DMS153 (cell line): ENCODE measurements around the gene SOS2.
"Not testable (repeated sequence)": the region's sequence is repeated elsewhere in the genome, so short reads cannot be mapped to it uniquely, and the experiment has no call there.

ENCODE experiments used
- DNase-seq: peaks from one replicate; lab custom pipeline; 2025; lab: John Stamatoyannopoulos, UW

Gene SOS2

DNA sequence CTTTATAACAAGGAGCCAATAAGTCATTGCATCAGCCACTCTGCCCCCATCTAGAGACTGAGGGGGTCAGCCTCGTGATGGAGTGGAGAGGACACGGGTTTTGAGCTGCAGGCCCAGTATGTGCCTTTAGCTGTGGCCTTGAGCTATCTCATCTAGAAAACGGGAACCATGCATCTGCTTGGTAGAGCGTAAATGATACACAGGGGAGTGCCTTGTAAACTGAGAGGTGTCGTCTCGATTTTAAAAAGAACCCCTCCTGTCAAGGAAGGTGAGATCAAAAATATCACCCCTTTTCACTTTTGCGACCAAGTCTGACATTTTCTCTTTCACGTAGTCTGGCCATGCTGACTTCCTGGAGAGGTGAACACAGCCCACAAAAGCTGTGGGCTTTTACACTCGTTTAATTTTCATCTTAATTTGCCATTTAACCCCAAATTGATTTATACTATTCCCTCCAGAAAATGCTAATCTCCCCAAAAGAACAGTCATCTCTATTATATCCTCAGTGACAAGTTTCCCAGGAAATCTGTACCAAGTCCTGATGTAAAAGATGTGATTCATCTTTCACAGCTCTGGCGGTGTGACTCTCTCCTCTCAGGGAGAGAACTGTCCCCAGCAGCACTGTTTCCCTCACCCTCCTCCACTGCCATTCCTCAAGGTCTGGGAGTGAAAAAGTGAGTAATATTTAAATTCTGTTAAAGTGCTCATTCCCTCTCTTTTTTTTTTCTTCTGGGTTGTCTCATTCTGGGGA lies 145.6 kb downstream of the SOS2 start:
- no peak for DNase-seq

DNA sequence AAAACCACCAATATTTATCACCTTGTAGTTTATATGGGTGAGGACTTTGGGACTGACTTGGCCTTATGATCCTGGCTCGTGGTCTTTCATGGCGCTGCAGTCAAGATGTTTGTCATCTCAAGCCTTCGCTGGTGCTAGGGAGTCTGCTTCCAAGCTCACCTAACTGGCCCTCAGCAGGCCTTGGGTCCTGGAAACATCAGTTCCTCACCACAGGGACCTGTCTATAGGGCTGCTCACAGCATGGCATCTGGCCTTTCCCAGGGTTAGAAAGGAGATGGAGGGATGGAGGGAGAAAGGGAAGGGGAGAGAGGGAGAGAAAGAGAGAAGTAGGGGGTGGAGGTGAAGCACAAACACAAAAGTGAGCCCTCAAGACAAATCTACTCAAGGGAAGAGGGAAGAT lies 146.7 kb downstream of the SOS2 start:
- no peak for DNase-seq

DNA sequence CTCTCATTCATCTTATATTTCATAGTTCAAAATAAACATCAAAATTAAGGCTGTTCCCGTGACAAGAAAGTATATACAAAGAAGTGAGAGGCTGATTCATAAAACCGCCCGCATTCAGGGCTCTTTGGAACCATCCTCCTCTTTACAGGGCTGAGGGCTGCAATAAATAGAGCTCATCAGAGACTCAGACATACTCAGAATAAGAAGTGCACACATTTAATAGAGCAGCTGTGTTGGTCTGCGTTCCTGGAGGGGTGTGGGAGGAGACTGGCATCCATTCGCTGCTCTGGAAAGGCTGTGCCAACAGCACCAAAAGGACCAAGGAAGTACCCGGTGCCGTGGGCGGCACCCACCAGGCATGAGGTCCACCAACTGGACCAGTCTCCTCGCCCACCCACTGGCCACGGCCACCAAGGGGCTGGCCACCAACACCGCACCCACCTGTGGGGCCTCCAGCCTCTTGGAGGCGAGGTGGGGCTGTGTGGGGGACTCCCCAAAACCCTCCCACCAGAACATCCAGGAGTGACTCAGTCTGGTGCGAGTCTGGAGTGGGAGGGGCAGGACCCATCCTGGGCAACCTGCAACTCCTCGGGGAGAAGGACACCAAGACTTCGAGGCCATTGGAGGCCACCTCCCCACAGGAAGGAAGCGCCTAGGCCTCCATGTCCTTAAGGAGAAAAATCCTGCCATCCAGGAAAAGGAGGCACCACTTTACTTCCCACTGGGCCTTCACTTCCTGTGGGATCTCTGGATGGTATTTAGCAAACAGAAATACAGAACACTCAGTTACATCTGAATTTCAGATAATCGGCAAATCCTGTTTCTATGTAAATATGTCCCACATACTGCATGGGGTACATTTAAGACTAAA lies 147.7 kb downstream of the SOS2 start:
- no peak for DNase-seq

DNA sequence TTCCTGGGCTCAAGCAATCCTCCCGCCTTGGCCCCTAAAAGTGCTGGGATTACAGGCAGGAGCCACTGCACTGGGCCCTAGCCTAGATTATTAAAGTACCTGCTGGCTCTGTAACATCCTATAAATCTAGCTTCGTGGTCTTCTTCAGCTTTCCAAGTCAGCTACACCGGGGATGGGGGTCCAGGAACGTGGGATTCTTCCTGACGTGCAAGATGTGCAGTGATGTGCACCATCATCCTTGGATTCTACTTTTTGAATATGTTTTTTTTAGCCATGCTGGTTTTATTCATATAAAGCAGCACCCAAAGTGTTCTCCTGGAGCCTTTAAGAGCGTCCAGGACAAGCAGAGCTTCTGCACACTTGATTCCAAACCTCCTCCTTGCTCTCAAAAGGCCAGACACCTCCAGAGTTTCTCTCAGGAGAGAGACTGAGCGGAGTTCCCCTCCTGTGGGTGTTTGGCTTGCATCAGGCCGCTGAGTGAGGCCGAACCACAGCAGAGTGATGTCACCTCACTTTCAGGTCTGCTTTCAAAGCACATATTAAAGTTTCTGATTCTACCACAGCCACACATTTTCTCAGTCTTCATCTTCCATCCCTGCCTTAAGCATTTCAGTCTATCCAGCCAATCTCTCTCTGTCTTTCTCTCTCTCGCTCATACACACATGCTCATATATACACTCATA lies 148.5 kb downstream of the SOS2 start:
- no peak for DNase-seq

DNA sequence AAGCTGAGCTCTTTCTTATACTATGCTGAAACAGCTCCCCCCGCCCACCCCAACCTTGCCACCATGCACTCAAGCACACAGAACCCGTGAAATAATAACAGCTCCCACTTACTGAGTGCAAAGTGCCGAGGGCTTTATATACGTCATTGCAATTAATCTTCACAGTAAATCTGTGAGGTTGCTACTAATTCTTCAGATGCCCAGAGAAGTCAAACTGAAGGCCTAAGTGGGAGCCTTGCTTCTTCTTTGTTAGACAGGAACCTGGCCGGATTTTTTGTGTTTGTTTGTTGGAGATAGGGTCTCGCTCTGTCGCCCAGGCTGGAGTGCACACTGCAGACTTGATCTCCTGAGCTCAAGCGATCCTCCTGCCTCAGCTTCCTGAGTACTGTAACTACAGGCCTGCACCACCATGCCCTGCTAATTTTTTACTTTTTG lies 149.1 kb downstream of the SOS2 start:
- no peak for DNase-seq

DNA sequence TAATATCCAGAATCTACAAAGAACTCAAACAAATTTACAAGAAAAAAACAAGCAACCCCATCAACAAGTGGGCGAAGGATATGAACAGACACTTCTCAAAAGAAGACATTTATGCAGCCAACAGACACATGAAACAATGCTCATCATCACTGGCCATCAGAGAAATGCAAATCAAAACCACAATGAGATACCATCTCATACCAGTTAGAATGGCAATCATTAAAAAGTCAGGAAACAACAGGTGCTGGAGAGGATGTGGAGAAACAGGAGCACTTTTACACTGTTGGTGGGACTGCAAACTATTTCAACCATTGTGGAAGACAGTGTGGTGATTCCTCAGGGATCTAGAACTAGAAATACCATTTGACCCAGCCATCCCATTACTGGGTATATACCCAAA lies 152.3 kb downstream of the SOS2 start:
- DNase-seq = not testable (repeated sequence)

DNA sequence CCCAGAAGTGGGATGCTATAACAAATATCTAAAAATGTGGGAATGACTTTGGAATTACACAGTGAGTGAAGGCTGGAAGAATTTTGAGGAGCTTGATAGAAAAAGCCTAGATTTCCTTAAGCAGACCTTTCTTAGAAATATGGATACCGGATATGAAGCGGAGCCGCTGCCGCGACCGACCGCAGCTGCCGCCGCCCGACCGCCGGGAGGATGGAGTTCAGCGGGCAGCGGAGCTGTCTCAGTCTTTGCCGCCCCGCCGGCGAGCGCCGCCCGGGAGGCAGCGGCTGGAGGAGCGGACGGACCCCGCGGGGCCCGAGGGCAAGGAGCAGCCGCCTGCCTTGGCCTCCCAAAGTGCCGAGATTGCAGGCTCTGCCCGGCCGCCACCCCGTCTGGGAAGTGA lies 157.7 kb downstream of the SOS2 start:
- DNase-seq = not testable (repeated sequence)

DNA sequence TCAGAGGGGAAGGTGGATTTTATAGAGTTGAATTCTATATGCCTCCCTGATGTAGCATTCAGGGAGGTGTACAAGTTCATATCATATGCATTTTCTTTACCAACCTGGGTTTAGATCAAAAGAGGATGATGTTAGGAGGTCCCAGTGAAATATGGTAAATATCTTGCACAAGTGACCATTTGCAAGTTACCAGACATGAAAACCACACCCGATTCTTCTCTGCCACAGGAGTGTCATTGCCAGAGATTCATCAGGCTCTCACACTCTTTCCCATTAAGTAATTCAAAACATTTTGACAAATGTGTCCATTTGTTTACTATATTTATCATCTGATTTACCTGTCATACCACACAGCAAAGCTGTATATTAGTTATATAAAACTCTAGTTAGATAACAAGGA lies 159.0 kb downstream of the SOS2 start:
- no peak for DNase-seq

DNA sequence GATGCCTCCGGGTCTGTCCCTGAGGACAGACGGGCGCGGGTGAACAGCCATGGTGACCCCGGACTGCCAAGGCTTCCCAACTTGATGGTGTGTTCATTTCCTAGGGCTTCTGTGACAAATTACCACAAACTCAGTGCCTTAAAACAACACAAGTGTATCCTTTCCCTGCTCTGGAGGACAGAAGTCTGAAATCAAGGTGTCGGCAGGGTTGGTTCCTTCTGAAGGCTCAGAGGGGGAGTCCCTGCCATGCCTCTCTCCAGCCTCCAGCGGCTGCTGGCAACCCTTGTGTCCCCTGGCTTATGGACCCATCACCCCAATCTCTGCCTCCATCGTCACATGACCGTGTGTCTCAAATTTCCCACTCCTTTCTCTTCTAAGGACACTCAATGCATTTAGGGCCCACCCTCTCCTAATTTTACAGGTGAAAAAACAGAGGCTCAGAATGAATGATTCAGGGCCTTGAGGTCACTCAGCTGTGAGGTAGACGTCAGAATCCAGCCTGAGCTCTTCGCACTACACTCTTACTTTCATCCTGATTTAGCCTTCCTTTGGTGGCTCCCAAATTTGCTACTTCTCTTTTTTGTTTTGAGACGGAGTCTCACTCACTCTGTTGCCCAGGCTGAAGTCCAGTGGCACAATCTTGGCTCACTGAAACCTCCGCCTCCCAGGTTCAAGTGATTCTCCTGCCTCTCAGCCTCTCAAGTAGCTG lies 160.4 kb downstream of the SOS2 start:
- DNase-seq = no peak

DNA sequence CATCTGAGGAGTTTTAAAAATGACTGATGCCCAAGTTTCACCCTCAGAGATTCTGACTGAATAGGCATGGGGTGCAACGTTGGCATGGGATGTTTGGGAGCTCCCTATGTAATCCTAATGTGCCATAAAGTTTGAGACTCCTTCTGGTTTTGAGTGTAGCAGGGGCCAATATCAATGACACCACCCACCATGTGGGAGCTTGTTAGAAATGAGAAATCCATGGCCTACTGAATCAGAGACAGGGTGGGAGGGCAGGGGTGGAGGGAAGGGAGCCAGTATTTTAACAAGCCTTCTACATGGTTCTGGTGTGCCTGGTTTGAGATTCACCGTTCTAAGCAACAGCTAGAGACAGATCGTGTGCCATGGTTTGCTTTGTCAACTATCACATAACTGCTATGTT lies 161.1 kb downstream of the SOS2 start:
- DNase-seq = no peak

DNA sequence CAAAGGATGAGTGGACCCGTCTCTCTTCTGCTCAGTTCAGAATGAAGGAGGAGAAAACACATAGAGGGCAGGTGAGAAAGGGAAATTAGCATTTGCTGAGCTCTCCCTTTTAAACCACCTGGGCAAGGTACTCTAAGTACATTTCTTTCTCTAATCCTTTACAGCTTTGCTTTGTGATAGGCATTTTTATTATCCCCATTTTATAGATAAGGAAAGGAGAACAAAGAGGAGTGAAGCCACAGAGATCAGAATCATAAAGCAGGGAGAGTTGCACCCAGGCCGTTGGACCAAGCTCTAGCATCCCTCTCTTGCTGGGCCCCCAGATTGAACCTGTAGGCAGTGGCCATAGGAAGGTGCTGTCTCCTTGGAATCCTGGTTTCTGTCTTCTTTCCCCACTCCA lies 162.1 kb downstream of the SOS2 start:
- DNase-seq = peak; percentile 14

DNA sequence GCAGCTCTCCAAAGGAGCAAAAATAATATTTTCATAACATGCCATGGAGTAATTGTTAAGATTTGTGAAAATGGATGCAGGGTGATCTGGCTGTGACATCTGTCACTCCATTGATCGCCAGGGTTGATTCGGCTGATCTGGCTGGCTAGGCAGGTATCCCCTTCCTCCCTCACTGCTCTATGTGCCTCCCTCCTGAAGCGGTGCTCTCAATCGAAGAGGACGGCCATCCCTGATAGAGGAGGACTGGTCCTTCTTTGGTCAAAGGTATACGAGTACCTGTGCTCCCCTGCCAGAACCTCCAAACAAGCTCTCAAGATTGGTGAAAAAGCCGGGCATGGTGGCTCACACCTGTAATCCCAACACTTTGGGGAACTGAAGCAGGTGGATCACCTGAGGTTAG lies 162.9 kb downstream of the SOS2 start:
- no peak for DNase-seq

DNA sequence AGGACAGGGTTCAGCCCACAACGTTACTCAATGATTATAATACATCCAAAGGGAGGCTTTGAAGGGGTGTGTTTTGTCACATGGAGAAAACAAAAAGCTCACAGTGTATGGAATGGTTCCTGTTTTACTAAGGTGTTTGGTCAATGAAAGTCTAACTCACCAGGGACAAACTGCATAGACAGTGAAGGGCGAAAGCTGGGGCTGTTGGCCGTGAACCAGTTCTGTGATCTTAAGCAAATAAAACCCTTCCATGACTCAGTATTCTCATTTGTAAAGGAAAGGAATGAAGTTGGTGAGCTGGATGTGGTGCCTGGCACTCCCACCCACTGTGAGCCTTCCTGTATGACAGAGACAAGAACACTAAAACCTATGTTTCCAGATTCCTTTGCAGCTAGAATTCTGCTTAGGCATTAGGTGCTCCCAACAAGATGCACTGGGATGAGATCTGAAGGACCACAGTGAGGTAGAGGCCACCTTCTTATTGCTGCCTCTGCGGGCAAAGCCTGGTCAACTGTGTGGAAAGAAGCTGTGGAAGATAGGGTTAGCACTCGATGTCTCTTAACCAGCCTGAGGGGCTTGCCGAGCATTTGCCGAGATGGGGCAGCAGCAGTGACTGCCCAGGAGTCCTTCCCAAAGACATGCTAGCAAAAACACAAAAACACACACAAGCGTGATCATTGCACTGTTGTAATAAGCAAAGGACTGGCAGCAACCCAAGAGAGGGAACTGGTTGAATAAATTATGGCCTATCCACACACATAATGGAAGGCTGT lies 163.5 kb downstream of the SOS2 start:
- DNase-seq = peak; percentile 71
